HG02943 (cell line): ENCODE data around the gene TPM1.

Source experiments
- ATAC-seq: cut with Tn5 transposase; IDR thresholded peaks from one replicate; pipeline ENCODE4 v1.9.1; 2021; ENCODE audit warnings: mild to moderate bottlenecking, low read depth, moderate library complexity; ENCODE audit not compliant: unreplicated experiment

TPM1 gene

GRCh38 chr15:63040509-63040908, 2.0 kb upstream of the TPM1 start:
- ATAC-seq: no peak

- no peak for ATAC-seq
Measured at GRCh38 chr15:63040954-63041353, 1.6 kb upstream of the TPM1 start.

- ATAC-seq: no peak
Measured at GRCh38 chr15:63041402-63041973, 1.1 kb upstream of the TPM1 start.

- no peak for ATAC-seq
Measured at GRCh38 chr15:63042877-63043334, 359 bp downstream of the TPM1 start.

- no peak for ATAC-seq
Measured at GRCh38 chr15:63043335-63044076, 959 bp downstream of the TPM1 start.

GRCh38 chr15:63044077-63044644, 1.6 kb downstream of the TPM1 start:
- no peak for ATAC-seq

GRCh38 chr15:63044645-63045464, 2.3 kb downstream of the TPM1 start:
- ATAC-seq: no peak

GRCh38 chr15:63045465-63045840, 2.9 kb downstream of the TPM1 start:
- no peak for ATAC-seq

- no peak for ATAC-seq
Measured at GRCh38 chr15:63045879-63046278, 3.3 kb downstream of the TPM1 start.

- ATAC-seq: no peak
Measured at GRCh38 chr15:63046917-63047760, 4.6 kb downstream of the TPM1 start.

- no peak for ATAC-seq
Measured at GRCh38 chr15:63047792-63048114, 5.2 kb downstream of the TPM1 start.

- ATAC-seq: peak; percentile 66
Measured at GRCh38 chr15:63048115-63048775, 5.7 kb downstream of the TPM1 start.

GRCh38 chr15:63048776-63049665, 6.5 kb downstream of the TPM1 start:
- ATAC-seq: peak; percentile 15

- no peak for ATAC-seq
Measured at GRCh38 chr15:63049783-63050371, 7.3 kb downstream of the TPM1 start.

- no peak for ATAC-seq
Measured at GRCh38 chr15:63050731-63051155, 8.2 kb downstream of the TPM1 start.

GRCh38 chr15:63051156-63052066, 8.9 kb downstream of the TPM1 start:
- ATAC-seq: no peak

GRCh38 chr15:63052077-63052841, 9.7 kb downstream of the TPM1 start:
- ATAC-seq: no peak
